NCI-H1092 (cell line): ENCODE measurements around the gene EGR4.

ENCODE experiments used
- DNase-seq: peaks from one replicate; lab custom pipeline; 2025; lab: John Stamatoyannopoulos, UW

The EGR4 gene

GRCh38 chr2:73293534-73294171 lies at the start of gene EGR4:
Gene EGR4, minus strand, starts transcription at chr2:73293548. Its CDS starts 231 bp downstream, at chr2:73293317.
- DNase-seq, result peak; percentile 56

DNA sequence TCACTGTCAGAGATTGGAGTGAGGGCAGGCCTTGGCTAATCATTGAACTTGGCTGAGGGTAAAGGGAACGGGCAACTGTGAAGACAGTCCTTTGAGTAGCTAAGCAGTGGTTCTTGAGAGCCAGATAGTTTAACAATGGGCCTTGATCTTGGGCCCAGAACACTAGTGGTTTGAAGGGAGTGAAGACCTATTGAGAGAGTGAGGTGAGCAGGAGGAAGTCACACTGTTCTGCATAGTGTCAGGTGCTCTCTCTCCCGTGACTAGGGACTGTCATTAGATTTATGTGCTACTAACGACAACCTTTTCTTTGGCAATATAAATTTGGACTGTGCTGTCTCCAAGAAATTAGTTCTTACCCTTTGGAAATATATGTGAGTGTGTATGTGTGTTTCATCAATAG lies 47.7 kb upstream of the EGR4 start:
- no peak for DNase-seq

- no peak for DNase-seq
Measured at GRCh38 chr2:73339201-73339600, 45.9 kb upstream of the EGR4 start.

DNA sequence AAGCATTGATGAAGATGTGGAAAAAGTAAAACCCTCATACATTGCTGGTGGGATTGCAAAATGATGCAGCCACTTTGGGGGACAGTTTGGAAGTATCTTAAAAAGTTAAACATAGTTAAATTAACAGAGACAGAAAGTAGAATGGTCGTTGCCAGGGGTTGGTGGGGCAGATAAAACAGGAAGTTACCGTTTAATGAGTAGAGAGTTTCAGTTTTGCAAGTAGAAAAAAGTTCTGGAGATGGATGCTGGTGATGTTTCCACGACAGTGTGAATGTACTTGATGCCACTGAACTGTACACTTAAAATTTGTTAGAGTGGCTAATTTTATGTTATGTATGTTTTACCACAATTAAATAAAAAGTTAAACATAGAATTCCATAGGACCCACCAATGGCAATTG lies 44.5 kb upstream of the EGR4 start:
- no peak for DNase-seq

- no peak for DNase-seq
Measured at GRCh38 chr2:73334620-73335019, 41.3 kb upstream of the EGR4 start.

GRCh38 chr2:73334045-73334444 lies 40.7 kb upstream of the EGR4 start:
- DNase-seq, result no peak

DNA sequence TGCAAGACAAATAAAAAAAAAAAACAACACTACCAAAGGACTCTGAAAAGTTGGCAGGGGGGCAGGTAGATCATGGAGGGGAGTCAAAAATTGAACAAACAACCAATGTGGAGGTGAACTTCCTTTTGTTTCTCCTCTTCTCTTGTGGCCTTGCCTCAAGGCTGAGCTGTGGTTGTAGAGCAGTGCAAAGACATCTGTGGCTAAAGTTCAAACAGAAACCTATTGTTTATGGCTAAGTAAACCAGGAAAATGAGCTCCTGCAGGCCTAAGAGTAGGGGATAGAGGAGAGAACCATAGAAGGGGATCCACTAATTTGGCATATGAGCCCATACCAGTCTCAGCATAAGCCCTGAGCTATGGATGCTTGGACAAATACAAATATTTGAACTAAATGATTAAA lies 40.2 kb upstream of the EGR4 start:
- no peak for DNase-seq

DNA sequence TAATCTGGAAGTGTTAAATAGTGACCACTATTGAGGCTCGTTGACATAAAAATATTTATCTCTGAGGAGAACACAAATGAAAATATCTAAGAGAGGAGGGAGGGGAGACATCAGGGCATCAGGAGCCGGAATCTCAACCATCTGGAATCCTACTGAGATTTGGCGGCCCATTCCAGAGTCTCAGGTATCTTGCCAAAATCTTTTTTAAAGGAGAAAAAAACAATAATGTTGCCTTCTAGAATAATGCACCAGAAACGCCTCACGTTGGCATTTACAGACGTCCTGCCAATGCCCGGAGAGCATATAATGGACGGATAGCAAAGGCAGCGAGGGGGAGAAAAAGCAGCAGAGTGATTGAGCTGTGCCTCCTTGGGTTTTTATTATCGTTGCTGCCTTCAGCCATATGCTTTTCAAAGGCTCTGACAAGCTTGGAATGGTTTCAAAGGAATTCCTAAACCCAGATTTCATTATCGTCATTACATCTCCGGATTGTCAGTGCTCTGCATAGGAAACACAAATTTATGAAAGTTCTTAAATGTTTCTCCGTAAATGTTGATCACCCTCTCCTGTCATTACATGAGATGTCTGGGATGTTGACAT lies 30.9 kb upstream of the EGR4 start:
- DNase-seq, result no peak

DNA sequence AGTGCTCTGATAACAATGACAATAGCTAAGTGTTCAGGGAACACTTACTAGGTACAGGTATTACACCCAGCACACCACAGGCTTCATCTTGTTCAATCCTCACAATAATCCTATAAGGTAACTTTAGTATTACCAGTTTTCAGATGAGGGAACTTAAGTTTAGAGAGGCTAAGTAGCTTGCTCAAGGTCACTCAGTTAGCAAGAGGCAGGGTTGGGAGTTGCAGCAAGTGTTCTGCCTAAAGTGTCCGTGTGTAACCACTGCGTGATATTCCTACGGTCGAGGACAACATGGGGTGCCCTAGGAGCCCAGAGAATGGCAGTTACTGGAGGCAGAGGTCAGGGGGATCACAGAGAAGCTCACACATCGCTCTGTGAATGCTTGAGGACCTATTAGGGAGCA lies 30.2 kb upstream of the EGR4 start:
- no peak for DNase-seq

DNA sequence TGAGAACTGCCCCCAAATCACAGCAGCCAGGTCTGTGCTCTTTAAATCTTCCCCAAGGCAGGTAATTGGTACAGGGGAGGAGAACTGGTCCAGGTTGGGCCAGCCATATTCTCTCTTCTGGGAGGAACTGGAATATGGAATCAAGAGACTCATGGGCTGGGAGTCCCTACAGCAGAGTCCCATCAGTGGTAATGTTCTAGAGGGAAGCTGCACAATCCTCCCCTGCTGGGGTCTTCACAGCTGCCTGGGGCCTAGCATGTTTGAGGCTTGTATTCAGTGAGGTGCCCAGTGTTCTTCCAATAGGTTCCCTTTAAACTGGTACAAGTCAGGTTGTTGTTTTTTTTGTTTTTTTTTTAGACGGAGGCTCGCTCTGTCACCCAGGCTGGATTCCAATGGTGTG lies 21.1 kb upstream of the EGR4 start:
- no peak for DNase-seq

DNA sequence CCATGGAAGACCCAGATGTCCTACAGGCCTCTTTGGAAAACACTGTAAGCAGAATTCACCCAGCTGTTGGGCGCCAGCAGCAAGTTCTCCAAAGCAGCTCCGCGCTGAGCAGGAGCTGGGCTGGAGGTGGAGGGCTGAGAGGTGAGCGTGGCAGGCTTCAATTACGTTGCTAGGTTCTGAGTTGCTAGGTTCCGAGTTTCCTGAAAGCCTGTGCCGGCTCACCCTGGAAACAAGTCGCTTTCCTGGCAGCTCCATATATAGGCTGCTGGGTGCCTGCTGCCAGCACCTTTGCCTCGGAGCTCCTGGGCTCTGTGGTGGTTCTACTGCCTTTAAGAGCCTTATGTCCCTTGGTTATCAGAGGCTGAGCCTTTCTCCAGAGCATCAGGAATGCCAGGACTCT lies 14.4 kb upstream of the EGR4 start:
- peak; percentile 74 for DNase-seq

GRCh38 chr2:73301636-73302035 lies 8.3 kb upstream of the EGR4 start:
- DNase-seq, result no peak

DNA sequence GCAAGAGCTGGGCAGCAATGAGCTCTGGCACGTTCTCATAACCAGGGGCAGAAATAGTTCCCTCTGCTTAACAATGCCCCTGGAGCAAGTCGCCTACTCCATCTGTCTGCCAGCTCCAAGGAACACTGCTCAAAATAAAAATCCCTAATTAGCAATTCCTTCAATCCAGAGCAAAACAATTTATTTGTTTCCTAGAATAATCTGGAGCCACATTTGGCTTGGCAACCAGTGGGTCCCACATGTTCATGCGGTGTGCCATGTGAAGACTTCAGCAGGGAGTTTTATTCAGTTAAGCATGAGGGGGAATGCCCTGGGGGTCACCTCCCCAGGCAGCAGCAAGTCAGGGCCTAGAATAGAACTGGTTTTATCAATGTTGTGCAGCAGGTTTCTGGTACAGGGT lies 7.6 kb upstream of the EGR4 start:
- no peak for DNase-seq

DNA sequence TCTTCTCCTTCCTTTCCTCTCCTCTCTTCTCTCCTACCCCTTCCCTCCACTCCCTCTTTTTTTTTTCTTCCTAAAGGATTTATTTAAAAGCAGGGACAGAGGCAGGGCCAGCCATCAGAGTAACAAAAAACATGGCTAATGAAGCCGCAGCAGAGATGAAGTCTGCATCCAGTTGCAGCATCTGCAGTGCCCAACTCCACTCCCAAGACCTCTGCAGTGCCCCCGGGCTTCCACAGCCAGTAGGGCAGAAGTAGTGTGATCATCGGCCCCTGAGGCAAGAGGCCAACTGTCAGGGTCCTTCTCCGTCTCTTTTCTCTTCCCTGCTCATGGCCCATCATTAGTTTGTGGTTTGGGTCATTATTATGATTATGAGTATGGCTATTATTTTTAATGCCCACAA lies 4.2 kb upstream of the EGR4 start:
- DNase-seq, result no peak

DNA sequence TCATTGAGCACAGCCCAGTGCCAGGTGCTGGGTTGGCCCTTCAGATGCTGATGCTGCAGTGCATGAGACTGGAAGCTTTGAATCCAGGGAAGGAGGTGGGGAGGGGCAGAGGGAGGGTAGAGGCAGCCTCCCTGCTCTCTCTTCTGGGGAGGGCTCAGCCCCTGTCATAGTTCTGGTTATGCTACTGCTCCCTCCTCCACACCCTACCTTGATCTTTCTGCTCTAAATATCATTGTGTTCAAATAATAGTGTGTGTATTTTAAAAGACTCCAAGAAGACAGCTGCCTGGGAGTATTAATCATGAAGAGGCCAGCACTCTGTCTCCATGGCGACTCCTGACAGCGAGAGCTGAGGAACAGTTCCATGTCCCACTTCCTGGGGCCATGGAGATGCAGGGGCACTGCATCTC lies 3.8 kb upstream of the EGR4 start:
- no peak for DNase-seq

GRCh38 chr2:73295751-73296400 lies 2.5 kb upstream of the EGR4 start:
- no peak for DNase-seq

DNA sequence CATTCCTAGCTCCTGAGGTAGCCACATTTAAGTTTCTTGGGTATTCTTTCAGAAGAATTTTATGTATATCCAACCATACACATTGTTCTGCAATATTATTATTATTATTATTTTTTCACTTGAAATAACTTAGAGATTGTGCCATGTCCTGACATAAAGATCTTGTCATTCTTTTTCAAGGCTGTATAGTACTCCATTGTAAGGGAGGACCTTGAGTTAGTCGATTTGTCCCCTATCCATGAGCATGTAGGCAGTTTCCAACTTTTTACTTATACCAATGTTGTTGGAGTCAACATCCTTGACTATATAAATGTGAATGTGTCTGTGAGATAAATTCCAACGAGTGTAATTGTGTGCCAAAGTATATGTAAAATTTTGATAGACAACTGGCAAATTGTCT lies 891 bp upstream of the EGR4 start:
- no peak for DNase-seq

- no peak for DNase-seq
Measured at GRCh38 chr2:73292906-73293533, 328 bp downstream of the EGR4 start.

DNA sequence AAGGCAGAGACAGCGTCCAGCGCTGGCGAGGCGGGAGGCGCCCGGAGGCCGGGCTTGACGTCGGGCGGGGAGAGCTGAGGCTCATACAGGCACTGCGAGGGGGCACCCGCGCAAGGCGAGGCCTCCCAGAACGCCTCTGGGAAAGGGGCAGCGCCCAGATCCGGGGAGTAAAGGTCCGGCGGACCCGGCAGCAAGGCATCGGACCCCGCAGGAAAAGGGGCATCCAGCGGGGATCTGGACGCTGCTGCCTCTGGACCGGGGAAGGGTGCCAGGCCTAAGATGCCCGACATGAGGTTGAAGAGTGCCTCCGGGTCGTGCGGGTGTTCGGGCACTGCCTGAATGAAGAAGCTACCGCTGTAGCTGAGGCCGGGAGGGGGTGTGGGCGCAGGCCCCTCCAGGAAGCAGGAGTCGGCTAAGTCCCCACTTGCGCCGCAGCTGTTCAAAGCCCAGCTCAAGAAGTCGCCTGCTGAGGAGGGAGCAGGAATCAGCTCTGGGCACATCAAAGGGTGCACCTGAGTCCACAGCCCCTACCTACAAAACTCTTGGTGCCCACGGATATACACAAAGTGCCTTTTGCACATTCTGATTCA lies 937 bp downstream of the EGR4 start:
- DNase-seq, result no peak

DNA sequence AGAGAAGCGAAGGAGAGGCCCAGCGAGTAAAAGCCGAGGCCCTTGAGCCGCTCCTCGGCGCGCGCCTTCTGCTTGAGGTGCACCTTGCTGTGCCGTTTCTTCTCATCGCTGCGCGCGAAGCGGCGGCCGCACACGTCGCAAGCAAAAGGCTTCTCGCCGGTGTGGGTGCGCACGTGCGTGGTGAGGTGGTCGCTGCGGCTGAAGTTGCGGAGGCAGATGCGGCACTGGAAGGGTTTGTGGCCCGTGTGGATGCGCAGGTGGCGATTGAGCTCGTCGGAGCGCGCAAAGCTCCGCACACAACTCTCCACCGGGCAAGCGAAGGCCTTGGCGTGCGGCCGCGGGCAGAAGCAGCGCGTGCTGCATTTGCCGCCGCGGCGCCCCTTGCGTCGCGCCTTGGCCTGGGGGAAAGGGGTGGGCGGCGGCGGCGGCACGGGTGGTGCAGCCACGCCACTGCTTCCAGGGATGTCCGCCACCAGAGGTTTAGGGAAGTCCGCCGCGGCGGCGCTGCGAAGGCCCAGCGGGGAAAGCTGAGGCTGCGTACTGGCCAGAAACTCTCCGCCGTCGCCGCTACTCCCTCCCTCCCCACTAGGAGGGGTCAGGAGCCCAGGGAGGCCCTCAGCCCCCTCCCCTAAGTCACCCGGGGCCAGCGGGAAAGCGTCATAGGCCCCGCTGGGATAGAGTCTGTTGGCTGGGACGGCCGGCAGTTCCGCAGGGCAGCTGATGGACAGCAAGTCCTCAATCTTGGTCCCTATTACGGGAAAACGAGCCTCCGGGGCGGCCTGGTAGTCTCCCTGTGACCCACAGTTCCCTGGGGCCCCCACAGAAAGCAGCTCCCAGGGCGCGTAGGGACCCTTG lies 1.7 kb downstream of the EGR4 start:
- peak; percentile 23 for DNase-seq

DNA sequence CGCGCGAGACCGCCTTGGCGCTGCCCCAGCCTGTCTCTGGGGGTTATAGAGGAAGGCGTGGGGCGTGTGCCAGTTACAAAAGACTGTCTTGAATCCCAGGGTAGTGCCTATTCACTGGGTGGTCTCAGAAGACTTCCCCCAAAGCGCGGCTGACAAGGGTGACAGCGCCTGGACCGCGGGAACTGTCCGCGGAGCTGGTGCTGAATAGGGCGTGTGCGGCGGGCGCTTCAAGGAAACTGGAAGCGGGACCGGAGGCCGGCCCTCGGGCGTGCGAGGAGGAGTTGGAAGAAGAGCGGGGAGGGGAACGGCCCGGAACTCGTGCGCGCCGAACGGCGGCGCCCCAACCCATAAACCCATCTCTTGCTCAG lies 2.3 kb downstream of the EGR4 start:
- DNase-seq, result no peak
